ENCODE measurements around the gene MCF2L2.

Gene MCF2L2

DNA sequence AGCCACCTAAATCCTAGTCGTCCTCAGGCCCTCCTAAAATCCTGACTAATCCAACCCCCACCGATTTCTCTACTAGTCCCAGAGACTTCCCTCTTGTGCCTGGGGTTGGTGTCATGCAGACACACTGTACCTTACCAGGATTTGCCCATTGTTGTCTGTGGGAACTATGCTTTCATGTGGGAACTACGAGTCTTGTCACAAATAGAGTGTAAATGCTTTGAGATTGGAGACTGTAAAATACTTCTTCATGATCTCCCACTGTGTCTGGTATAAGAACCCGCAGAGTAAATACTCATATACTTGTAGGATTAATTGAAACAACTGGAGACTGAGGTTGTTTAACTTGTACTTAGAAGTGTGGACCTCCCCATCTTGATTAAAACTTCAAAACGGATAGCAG is 164.2 kb downstream of the MCF2L2 start:
- DNase-seq (ENCODE audit: low spot score), result no peak
- in situ Hi-C loops (cut with MboI; ENCODE audit: low pct_unique_long_range_greater_than_20kb, low sequenced_read_pairs, unreplicated experiment), result no loop called here
- TF ChIP-seq, protein P1, sequence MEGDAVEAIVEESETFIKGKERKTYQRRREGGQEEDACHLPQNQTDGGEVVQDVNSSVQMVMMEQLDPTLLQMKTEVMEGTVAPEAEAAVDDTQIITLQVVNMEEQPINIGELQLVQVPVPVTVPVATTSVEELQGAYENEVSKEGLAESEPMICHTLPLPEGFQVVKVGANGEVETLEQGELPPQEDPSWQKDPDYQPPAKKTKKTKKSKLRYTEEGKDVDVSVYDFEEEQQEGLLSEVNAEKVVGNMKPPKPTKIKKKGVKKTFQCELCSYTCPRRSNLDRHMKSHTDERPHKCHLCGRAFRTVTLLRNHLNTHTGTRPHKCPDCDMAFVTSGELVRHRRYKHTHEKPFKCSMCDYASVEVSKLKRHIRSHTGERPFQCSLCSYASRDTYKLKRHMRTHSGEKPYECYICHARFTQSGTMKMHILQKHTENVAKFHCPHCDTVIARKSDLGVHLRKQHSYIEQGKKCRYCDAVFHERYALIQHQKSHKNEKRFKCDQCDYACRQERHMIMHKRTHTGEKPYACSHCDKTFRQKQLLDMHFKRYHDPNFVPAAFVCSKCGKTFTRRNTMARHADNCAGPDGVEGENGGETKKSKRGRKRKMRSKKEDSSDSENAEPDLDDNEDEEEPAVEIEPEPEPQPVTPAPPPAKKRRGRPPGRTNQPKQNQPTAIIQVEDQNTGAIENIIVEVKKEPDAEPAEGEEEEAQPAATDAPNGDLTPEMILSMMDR (IDR thresholded peaks at IDR 0.05; ENCODE audit: extremely low read depth, insufficient read depth, missing control alignments), result no peak

DNA sequence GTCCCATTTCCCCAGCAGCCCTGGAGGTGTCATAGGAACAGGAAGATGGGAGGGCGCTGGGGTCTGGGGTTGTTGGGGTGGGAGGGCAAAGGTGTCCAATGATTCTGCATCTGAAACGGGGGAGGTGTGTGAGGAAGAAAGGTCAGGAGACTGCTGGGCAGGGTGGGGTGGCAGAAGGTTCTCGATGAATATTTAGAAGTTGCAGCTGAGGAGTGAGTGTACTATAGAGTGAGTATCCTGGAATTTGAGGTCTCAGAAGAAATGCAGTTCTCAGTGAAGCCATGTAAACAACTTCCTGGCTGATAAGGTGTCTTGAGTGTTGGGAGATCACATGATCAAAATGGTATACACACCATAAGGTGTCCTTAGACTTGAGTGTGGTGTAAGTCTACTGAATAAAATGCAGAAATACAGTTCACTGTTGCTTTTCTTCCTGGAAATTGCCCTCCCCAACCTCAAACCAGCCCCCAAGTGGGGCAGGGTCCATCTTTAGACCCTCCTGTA is 165.5 kb downstream of the MCF2L2 start:
- TF ChIP-seq, protein P1 (IDR thresholded peaks at IDR 0.05; ENCODE audit: extremely low read depth, insufficient read depth, missing control alignments), result no peak
- DNase-seq (ENCODE audit: low spot score), result no peak
- in situ Hi-C loops (cut with MboI; ENCODE audit: low pct_unique_long_range_greater_than_20kb, low sequenced_read_pairs, unreplicated experiment), result no loop called here

DNA sequence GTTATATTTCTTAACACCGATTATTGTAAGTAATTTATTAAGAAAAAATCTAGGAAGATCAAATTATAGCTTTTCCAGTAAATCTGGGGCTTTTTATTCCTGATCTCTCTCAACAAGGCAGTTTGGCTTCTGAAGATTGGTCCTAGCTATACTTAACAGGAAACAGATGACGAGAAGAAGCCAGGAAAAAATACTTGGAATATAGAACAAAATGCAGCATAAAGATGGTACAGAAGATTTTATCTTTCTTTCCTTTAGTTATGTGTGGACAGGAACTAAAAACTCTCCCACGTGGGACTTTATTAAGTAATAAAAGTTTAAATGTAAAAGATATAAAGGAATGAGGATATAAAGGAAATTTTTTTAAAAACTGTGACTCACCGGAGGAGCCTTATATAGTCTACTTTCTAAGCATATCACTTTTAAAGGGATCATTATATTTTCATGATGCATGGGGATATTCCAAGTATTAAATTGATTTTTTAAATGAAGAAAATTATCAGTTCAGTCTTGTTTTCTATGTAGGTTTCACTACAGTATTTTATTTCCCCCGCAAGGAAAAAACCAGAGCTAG is 167.2 kb downstream of the MCF2L2 start:
- in situ Hi-C loops (cut with MboI; ENCODE audit: low pct_unique_long_range_greater_than_20kb, low sequenced_read_pairs, unreplicated experiment), result no loop called here
- no peak for DNase-seq (ENCODE audit: low spot score)
- TF ChIP-seq, protein P1 (IDR thresholded peaks at IDR 0.05; ENCODE audit: extremely low read depth, insufficient read depth, missing control alignments), result no peak

DNA sequence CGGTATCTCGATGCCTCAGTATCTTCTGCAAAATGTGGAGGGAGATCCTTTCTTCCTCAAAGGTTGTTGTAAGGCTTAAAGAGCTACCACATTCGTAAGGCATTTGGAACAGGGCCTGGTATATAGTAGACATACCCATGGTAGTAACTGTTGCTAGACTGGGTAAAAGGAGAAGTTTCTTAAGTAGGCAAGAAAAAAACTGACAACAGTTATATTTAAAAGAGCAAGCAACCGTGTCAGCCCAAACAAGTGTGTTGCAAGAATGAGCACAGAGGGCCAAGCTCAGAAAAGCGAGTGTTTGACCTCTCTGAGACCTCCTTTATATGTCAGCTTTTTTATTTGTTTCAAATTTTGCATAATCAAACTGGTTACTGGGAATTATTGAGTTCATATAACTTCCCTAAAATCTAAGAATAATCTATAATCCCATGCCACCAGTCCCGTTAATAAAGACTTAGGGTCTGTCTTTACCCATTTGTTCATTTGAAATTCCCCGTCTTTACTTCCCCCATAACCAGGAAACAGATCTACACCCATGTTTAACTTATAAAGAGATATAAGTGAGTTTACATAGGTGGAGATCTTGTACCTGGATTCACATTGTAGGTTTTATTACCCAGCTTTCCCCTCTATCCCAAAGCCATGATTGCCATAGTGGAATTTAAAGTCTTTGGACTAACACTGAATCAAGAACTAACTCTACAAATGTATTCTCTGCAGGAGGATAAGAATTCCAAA is 168.1 kb downstream of the MCF2L2 start:
- TF ChIP-seq, protein P1 (IDR thresholded peaks at IDR 0.05; ENCODE audit: extremely low read depth, insufficient read depth, missing control alignments), result no peak
- in situ Hi-C loops (cut with MboI; ENCODE audit: low pct_unique_long_range_greater_than_20kb, low sequenced_read_pairs, unreplicated experiment), result no loop called here

DNA sequence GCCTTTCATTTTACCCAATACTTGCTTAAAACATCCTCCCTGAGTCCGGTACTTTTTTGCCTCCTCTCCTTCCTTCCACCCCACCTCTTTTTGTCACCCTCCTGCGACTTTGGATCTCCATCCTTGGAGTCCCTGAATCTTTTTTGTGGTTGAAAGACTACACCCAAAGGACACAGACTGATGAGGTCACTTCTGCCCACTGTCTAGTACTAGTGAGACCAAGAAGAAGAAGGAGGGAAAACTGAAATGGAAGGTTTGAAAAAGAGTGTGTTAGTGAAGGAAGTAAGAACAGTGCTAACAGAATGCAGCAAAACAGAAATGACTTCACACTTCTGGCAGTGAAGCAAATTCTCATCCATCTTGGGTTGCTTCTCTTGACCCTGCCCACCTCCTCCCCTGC is 168.8 kb downstream of the MCF2L2 start:
- TF ChIP-seq, protein P1 (IDR thresholded peaks at IDR 0.05; ENCODE audit: extremely low read depth, insufficient read depth, missing control alignments), result no peak
- no peak for DNase-seq (ENCODE audit: low spot score)

More for the DNA sequence above, 168.1 kb downstream of the MCF2L2 start:
- no peak for DNase-seq (ENCODE audit: low spot score)

DNA sequence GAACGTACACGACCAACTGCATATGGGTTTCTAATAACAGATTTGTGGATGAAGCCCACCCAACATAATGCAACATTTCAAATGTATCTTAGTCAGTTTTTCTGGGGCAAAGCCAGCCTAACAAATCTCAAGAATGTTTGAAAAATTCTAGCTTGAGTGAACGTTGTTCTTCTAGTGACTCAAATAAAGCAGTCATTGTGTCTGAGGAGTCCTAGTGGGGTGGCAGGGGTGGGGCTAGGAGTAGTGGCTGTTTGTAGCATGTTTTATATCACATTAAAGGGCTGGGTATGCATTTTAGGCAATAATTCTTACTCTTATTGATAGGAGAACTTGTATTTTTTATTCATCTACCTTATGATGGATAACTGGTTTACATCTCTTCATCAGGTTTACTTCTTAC is 169.3 kb downstream of the MCF2L2 start:
- TF ChIP-seq, protein P1 (IDR thresholded peaks at IDR 0.05; ENCODE audit: extremely low read depth, insufficient read depth, missing control alignments), result no peak
- DNase-seq (ENCODE audit: low spot score), result no peak
- in situ Hi-C loops (cut with MboI; ENCODE audit: low pct_unique_long_range_greater_than_20kb, low sequenced_read_pairs, unreplicated experiment), result no loop called here

More for the DNA sequence above, 168.8 kb downstream of the MCF2L2 start:
- in situ Hi-C loops (cut with MboI; ENCODE audit: low pct_unique_long_range_greater_than_20kb, low sequenced_read_pairs, unreplicated experiment), result no loop called here
